ENCODE results near the gene RRAGD.

The RRAGD gene

GRCh38 chr6:89434954-89435353, 22.9 kb upstream of the RRAGD start:
- no CpG with 5 or more reads among the region's 4 CpGs for WGBS, 2 donors (ENCODE audit: extremely low coverage in 2 of 2, insufficient read length in 2 of 2, insufficient replicate concordance in 1 of 2)
- H3K4me1 ChIP-seq (ENCODE audit: control insufficient read depth in 2 of 2, insufficient read depth in 1 of 2, low read depth in 1 of 2, low read length in 2 of 2): peaks cover 10 to 14% of the 10 kb centered on the region in 2 donors
- no peak overlapping the region for H3K18ac ChIP-seq (ENCODE audit: low read length)
- no peaks in the 10 kb centered on the region for H3K27me3 ChIP-seq (ENCODE audit: control insufficient read depth in 3 of 3, insufficient read depth in 3 of 3, low read depth in 1 of 3, low read length in 3 of 3)
- H2BK12ac ChIP-seq (ENCODE audit: low read length): no peak overlapping the region
- no peak overlapping the region for H3K4me3 ChIP-seq (ENCODE audit: low read length in 2 of 2)
- H2BK5ac ChIP-seq (ENCODE audit: low read length): no peak overlapping the region
- H2BK120ac ChIP-seq (ENCODE audit: low read depth, low read length): no peak overlapping the region
- no peak overlapping the region for H2BK15ac ChIP-seq (ENCODE audit: low read length)
- no peak overlapping the region for H2AFZ ChIP-seq (ENCODE audit: low read length)
- H3K4me2 ChIP-seq (ENCODE audit: insufficient read depth, low read length, poor library complexity, severe bottlenecking): no peak overlapping the region
- no peak overlapping the region for H3K27ac ChIP-seq (replicated peaks; ENCODE audit: low read length)
- no peaks in the 10 kb centered on the region for H3K79me1 ChIP-seq (ENCODE audit: low read depth, low read length)
- H3K9ac ChIP-seq (ENCODE audit: low read depth, low read length, poor library complexity): no peak overlapping the region
- no peak overlapping the region for H3K14ac ChIP-seq (ENCODE audit: low read length)
- no peak overlapping the region for H4K91ac ChIP-seq (ENCODE audit: low read depth, low read length, poor library complexity)
- no peak for DNase-seq (ENCODE audit: low spot score)
- H3K23ac ChIP-seq (ENCODE audit: low read depth, low read length, poor library complexity): no peak overlapping the region
- H2AK5ac ChIP-seq (ENCODE audit: low read depth, low read length): no peak overlapping the region
- H3K9me3 ChIP-seq (replicated peaks in 1 of 2; ENCODE audit: control insufficient read depth in 2 of 2, insufficient read depth in 1 of 2, low read depth in 1 of 2, low read length in 2 of 2): no peaks in the 10 kb centered on the region
- H4K8ac ChIP-seq (ENCODE audit: low read depth, low read length): no peak overlapping the region
- no peaks in the 10 kb centered on the region for H3K36me3 ChIP-seq (replicated peaks in 1 of 2; ENCODE audit: control insufficient read depth in 2 of 2, insufficient read depth in 2 of 2, low read length in 2 of 2)
- no peak overlapping the region for H3K4ac ChIP-seq (ENCODE audit: low read length)

GRCh38 chr6:89434150-89434499, 22.1 kb upstream of the RRAGD start:
- Histone ChIP-seq H4K8ac (ENCODE audit: low read depth, low read length) (no peak overlapping the region), H4K91ac (ENCODE audit: low read depth, low read length, poor library complexity) (no peak overlapping the region), H3K14ac (ENCODE audit: low read length) (no peak overlapping the region), H3K36me3 (replicated peaks in 1 of 2; ENCODE audit: control insufficient read depth in 2 of 2, insufficient read depth in 2 of 2, low read length in 2 of 2) (no peaks in the 10 kb centered on the region), H3K79me1 (ENCODE audit: low read depth, low read length) (no peaks in the 10 kb centered on the region), H2AFZ (ENCODE audit: low read length) (peak overlapping the region; percentile 94), H3K4me3 (ENCODE audit: low read length in 2 of 2) (peak overlapping the region in 1 of 2 donors; percentile 64), H3K4me1 (ENCODE audit: control insufficient read depth in 2 of 2, insufficient read depth in 1 of 2, low read depth in 1 of 2, low read length in 2 of 2) (peaks cover 10 to 14% of the 10 kb centered on the region in 2 donors), H2AK5ac (ENCODE audit: low read depth, low read length) (no peak overlapping the region), H3K9ac (ENCODE audit: low read depth, low read length, poor library complexity) (no peak overlapping the region), H3K4me2 (ENCODE audit: insufficient read depth, low read length, poor library complexity, severe bottlenecking) (peak overlapping the region; percentile 71), H2BK15ac (ENCODE audit: low read length) (no peak overlapping the region), H3K27me3 (ENCODE audit: control insufficient read depth in 3 of 3, insufficient read depth in 3 of 3, low read depth in 1 of 3, low read length in 3 of 3) (no peaks in the 10 kb centered on the region), H2BK12ac (ENCODE audit: low read length) (no peak overlapping the region), H3K27ac (replicated peaks; ENCODE audit: low read length) (no peak overlapping the region), H3K23ac (ENCODE audit: low read depth, low read length, poor library complexity) (no peak overlapping the region), H2BK120ac (ENCODE audit: low read depth, low read length) (no peak overlapping the region), H3K9me3 (replicated peaks in 1 of 2; ENCODE audit: control insufficient read depth in 2 of 2, insufficient read depth in 1 of 2, low read depth in 1 of 2, low read length in 2 of 2) (no peaks in the 10 kb centered on the region), H3K18ac (ENCODE audit: low read length) (no peak overlapping the region), H2BK5ac (ENCODE audit: low read length) (no peak overlapping the region), H3K4ac (ENCODE audit: low read length) (no peak overlapping the region)
- WGBS, 2 donors (ENCODE audit: extremely low coverage in 2 of 2, insufficient read length in 2 of 2, insufficient replicate concordance in 1 of 2): no CpG with 5 or more reads among the region's 3 CpGs
- no peak for DNase-seq (ENCODE audit: low spot score)

GRCh38 chr6:89433252-89434149, 21.4 kb upstream of the RRAGD start:
- H3K4ac ChIP-seq (ENCODE audit: low read length): peak overlapping the region; percentile 29
- H3K27ac ChIP-seq (replicated peaks; ENCODE audit: low read length): no peak overlapping the region
- H2AK5ac ChIP-seq (ENCODE audit: low read depth, low read length): peak overlapping the region; percentile 15
- H3K14ac ChIP-seq (ENCODE audit: low read length): peak overlapping the region; percentile 72
- H3K4me2 ChIP-seq (ENCODE audit: insufficient read depth, low read length, poor library complexity, severe bottlenecking): peak overlapping the region; percentile 71
- H2BK5ac ChIP-seq (ENCODE audit: low read length): peak overlapping the region; percentile 68
- H3K23ac ChIP-seq (ENCODE audit: low read depth, low read length, poor library complexity): peak overlapping the region; percentile 9
- H2BK120ac ChIP-seq (ENCODE audit: low read depth, low read length): no peak overlapping the region
- peak overlapping the region; percentile 64 to 94 for H3K4me3 ChIP-seq (ENCODE audit: low read length in 2 of 2)
- no peaks in the 10 kb centered on the region for H3K9me3 ChIP-seq (replicated peaks in 1 of 2; ENCODE audit: control insufficient read depth in 2 of 2, insufficient read depth in 1 of 2, low read depth in 1 of 2, low read length in 2 of 2)
- peak overlapping the region; percentile 94 for H2AFZ ChIP-seq (ENCODE audit: low read length)
- H3K4me1 ChIP-seq (ENCODE audit: control insufficient read depth in 2 of 2, insufficient read depth in 1 of 2, low read depth in 1 of 2, low read length in 2 of 2): peaks cover 10 to 14% of the 10 kb centered on the region in 2 donors
- no peaks in the 10 kb centered on the region for H3K27me3 ChIP-seq (ENCODE audit: control insufficient read depth in 3 of 3, insufficient read depth in 3 of 3, low read depth in 1 of 3, low read length in 3 of 3)
- peak overlapping the region; percentile 24 for H4K8ac ChIP-seq (ENCODE audit: low read depth, low read length)
- H3K79me1 ChIP-seq (ENCODE audit: low read depth, low read length): no peaks in the 10 kb centered on the region
- no peak overlapping the region for H4K91ac ChIP-seq (ENCODE audit: low read depth, low read length, poor library complexity)
- no peak overlapping the region for H2BK15ac ChIP-seq (ENCODE audit: low read length)
- DNase-seq (ENCODE audit: low spot score): no peak
- WGBS, 2 donors (ENCODE audit: extremely low coverage in 2 of 2, insufficient read length in 2 of 2, insufficient replicate concordance in 1 of 2): no CpG with 5 or more reads among the region's 80 CpGs
- peak overlapping the region; percentile 87 for H3K9ac ChIP-seq (ENCODE audit: low read depth, low read length, poor library complexity)
- H3K36me3 ChIP-seq (replicated peaks in 1 of 2; ENCODE audit: control insufficient read depth in 2 of 2, insufficient read depth in 2 of 2, low read length in 2 of 2): no peaks in the 10 kb centered on the region
- no peak overlapping the region for H2BK12ac ChIP-seq (ENCODE audit: low read length)
- peak overlapping the region; percentile 96 for H3K18ac ChIP-seq (ENCODE audit: low read length)

DNA sequence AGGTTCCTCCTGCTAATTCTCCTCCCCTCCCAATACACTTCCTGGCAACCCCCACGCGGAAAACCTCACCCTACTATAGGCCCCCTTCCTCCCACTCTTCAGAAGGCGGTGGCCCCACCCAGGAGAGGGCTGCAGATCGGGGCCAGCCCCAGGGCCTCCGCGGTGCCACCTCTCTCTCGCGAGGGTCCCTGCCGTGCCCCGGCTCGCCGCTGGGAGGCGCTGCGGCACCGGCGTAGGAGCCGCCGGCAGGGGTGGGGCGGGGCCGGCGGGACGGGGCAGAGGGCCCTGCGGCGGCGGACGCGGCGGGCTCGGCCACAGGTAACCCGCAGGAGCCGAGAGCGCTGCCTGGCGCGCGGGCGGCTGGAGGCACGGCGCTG, 20.8 kb upstream of the RRAGD start, which contains the start of gene ANKRD6:
TSS of gene ANKRD6 (plus strand) at position 278 of the 377 bp plus-strand sequence. CDS start 133,825 bp downstream, outside the sequence.
- Histone ChIP-seq H3K4me2 (ENCODE audit: insufficient read depth, low read length, poor library complexity, severe bottlenecking) (peak within 1 kb of the TSS; percentile 71), H3K18ac (ENCODE audit: low read length) (peak within 1 kb of the TSS; percentile 96), H2BK120ac (ENCODE audit: low read depth, low read length) (no peak within 1 kb of the TSS), H2BK12ac (ENCODE audit: low read length) (no peak within 1 kb of the TSS), H3K14ac (ENCODE audit: low read length) (peak within 1 kb of the TSS; percentile 72), H2BK15ac (ENCODE audit: low read length) (no peak within 1 kb of the TSS), H3K9me3 (replicated peaks in 1 of 2; ENCODE audit: control insufficient read depth in 2 of 2, insufficient read depth in 1 of 2, low read depth in 1 of 2, low read length in 2 of 2) (no peaks in the 10 kb centered on the region), H3K27me3 (ENCODE audit: control insufficient read depth in 3 of 3, insufficient read depth in 3 of 3, low read depth in 1 of 3, low read length in 3 of 3) (no peaks in the 10 kb centered on the region), H3K79me1 (ENCODE audit: low read depth, low read length) (no peaks in the 10 kb centered on the region), H3K9ac (ENCODE audit: low read depth, low read length, poor library complexity) (peak within 1 kb of the TSS; percentile 87), H3K36me3 (replicated peaks in 1 of 2; ENCODE audit: control insufficient read depth in 2 of 2, insufficient read depth in 2 of 2, low read length in 2 of 2) (no peaks in the 10 kb centered on the region), H3K27ac (replicated peaks; ENCODE audit: low read length) (no peak within 1 kb of the TSS), H2AK5ac (ENCODE audit: low read depth, low read length) (peak within 1 kb of the TSS; percentile 15), H4K8ac (ENCODE audit: low read depth, low read length) (peak within 1 kb of the TSS; percentile 24), H3K23ac (ENCODE audit: low read depth, low read length, poor library complexity) (peak within 1 kb of the TSS; percentile 9), H3K4me1 (ENCODE audit: control insufficient read depth in 2 of 2, insufficient read depth in 1 of 2, low read depth in 1 of 2, low read length in 2 of 2) (peaks cover 10 to 14% of the 10 kb centered on the region in 2 donors), H4K91ac (ENCODE audit: low read depth, low read length, poor library complexity) (no peak within 1 kb of the TSS), H3K4ac (ENCODE audit: low read length) (peak within 1 kb of the TSS; percentile 29), H2AFZ (ENCODE audit: low read length) (peak within 1 kb of the TSS; percentile 94), H3K4me3 (ENCODE audit: low read length in 2 of 2) (peak within 1 kb of the TSS; percentile 64 to 94), H2BK5ac (ENCODE audit: low read length) (peak within 1 kb of the TSS; percentile 68)
- no CpG with 5 or more reads among the region's 38 CpGs for WGBS, 2 donors (ENCODE audit: extremely low coverage in 2 of 2, insufficient read length in 2 of 2, insufficient replicate concordance in 1 of 2)
- peak; percentile 80 for DNase-seq (ENCODE audit: low spot score)
